Stimulated activated memory B cell treated with anti-CD40 and anti-IgM and Interleukin-4, amounts not matched to agents 10 μg/mL and 1 μg/mL and 100 μg/mL, for 72 hours (primary cell): ENCODE results near the gene MICOS13.
A peak's percentile ranks its signal among the peaks of the same experiment; 100 is the strongest.

ENCODE experiments used
- ATAC-seq: fragments of 150-1000 bp; cut with Tn5 transposase; 2 replicates; pipeline ENCODE4 v1.10.0; 2021
- H3K27ac Mint-ChIP-seq: one replicate; pipeline ENCODE4 v1.8.0; 2022; ENCODE audit warnings: mild to moderate bottlenecking, mixed read lengths
- H3K27me3 Mint-ChIP-seq: one replicate; pipeline ENCODE4 v1.8.0; 2022; ENCODE audit warnings: mixed read lengths
- H3K36me3 Mint-ChIP-seq: one replicate; pipeline ENCODE4 v1.8.0; 2022; ENCODE audit warnings: mixed read lengths
- H3K4me1 Mint-ChIP-seq: one replicate; pipeline ENCODE4 v1.8.0; 2022; ENCODE audit warnings: mixed read lengths
- H3K4me3 Mint-ChIP-seq: one replicate; pipeline ENCODE4 v1.8.0; 2022; ENCODE audit warnings: mild to moderate bottlenecking, moderate library complexity, mixed read lengths
- H3K9me3 Mint-ChIP-seq: one replicate; pipeline ENCODE4 v1.8.0; 2022; ENCODE audit warnings: mixed read lengths

Gene MICOS13

DNA sequence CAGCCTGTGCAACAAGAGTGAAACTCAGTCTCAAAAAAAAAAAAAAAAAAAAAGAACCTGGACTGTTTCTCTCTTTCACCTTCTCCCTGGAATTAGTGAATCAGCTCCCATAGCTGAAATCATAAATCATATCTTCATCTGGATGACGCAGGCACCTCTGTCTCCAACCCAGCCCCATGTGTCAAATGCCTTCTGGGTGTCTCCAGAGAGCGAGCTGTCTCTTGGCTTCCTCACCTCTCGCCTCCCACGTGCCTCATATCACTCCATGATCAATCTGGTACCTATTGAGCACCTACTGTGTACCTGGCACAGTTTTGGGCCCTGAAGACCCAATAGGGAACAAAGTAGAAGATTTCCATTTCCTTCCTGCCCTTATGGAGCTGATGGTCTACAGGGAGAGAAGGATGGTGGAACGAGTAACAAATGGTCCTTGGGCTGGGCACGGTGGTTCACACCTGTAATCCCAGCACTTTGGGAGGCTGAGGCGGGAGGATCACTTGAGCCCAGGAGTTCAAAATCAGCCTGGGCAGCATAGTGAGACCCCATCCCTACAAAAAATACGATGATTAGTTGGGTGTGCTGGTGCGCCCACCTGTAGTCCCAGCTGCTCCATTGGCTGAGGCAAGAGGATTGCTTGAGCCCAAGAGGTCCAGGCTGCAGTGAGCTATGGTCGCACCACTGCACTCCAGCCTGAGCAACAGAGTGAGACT lies 3.0 kb upstream of the MICOS13 start:
- ATAC-seq: no peak
- peaks cover 5% of the 10 kb centered on the region for H3K9me3 Mint-ChIP-seq
- H3K4me3 Mint-ChIP-seq: no peak overlapping the region
- H3K27ac Mint-ChIP-seq: no peak overlapping the region
- no peaks in the 10 kb centered on the region for H3K27me3 Mint-ChIP-seq
- H3K4me1 Mint-ChIP-seq: peaks cover 31% of the 10 kb centered on the region
- no peaks in the 10 kb centered on the region for H3K36me3 Mint-ChIP-seq

GRCh38 chr19:5682107-5682482 lies 1.8 kb upstream of the MICOS13 start:
- H3K27me3 Mint-ChIP-seq: no peaks in the 10 kb centered on the region
- ATAC-seq: no peak
- H3K4me3 Mint-ChIP-seq: peak overlapping the region; percentile 77
- H3K4me1 Mint-ChIP-seq: peaks cover 31% of the 10 kb centered on the region
- H3K9me3 Mint-ChIP-seq: peaks cover 5% of the 10 kb centered on the region
- H3K36me3 Mint-ChIP-seq: no peaks in the 10 kb centered on the region
- H3K27ac Mint-ChIP-seq: peak overlapping the region; percentile 16

DNA sequence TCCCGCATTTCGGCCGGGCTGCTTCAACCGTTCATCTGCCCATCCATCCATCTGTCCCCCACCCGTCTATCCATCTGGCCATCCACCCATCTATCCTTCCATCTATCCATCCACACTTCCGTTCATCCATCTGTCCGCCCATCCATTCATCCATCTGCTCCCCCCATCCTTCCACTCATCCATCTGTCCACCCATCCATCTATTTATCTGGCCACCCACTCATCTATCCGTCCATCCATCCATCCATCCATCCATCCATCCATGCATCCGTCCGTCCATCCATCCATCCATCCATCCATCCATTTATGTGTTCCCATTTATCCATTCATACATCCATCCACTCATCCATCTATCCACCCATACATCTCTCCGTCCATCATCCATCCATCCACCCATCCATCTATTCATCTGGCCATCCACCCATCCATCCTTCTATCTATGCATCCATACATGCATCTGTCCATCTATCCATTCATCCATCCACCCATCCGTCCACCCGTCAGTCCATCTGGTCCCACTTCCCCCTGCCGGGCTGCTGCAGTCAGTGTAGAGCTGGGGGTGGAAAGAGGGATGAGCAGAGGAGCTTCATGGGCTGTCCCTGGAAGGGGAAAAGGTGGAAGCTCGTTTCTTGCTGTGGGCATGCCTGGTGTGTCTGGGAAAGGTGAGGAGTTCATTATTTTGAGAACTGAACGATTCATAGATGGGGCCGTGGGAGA lies 1.2 kb upstream of the MICOS13 start:
- H3K27me3 Mint-ChIP-seq: no peaks in the 10 kb centered on the region
- H3K36me3 Mint-ChIP-seq: no peaks in the 10 kb centered on the region
- H3K27ac Mint-ChIP-seq: peak overlapping the region; percentile 16
- no peak for ATAC-seq
- H3K9me3 Mint-ChIP-seq: peaks cover 5% of the 10 kb centered on the region
- peak overlapping the region; percentile 77 for H3K4me3 Mint-ChIP-seq
- peaks cover 30% of the 10 kb centered on the region for H3K4me1 Mint-ChIP-seq

DNA sequence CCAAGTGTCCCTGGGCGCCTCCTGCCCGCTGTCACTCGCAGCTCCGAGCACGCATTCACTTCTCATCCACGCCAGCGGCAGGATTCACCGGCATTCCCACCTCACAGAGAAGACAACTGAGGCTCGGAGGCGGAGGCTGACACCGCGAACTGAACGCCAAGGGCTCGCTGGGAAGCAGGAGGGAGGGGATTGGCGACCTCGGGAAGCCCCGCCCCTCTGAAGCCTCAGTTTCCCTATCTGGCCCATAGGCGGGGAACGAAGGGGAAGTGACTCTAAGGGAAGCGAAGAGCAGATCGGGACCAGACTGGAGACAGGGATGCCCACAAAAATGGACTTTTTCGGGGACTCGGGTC lies 256 bp downstream of the MICOS13 start:
- Mint-ChIP-seq H3K4me1 (peaks cover 22% of the 10 kb centered on the region), H3K27ac (peak overlapping the region; percentile 88), H3K27me3 (no peaks in the 10 kb centered on the region), H3K4me3 (peak overlapping the region; percentile 74), H3K9me3 (peaks cover 5% of the 10 kb centered on the region), H3K36me3 (no peaks in the 10 kb centered on the region)
- no peak for ATAC-seq

- Mint-ChIP-seq H3K4me1 (peaks cover 22% of the 10 kb centered on the region), H3K27me3 (no peaks in the 10 kb centered on the region), H3K9me3 (peaks cover 5% of the 10 kb centered on the region), H3K4me3 (peak overlapping the region; percentile 74), H3K36me3 (no peaks in the 10 kb centered on the region), H3K27ac (peak overlapping the region; percentile 88)
- no peak for ATAC-seq
These were observed 830 bp downstream of the MICOS13 start for GRCh38 chr19:5679289-5680083.

GRCh38 chr19:5678071-5678718 lies 2.1 kb downstream of the MICOS13 start:
- H3K27me3 Mint-ChIP-seq: no peaks in the 10 kb centered on the region
- no peak for ATAC-seq
- H3K36me3 Mint-ChIP-seq: peaks cover 11% of the 10 kb centered on the region
- H3K4me3 Mint-ChIP-seq: no peak overlapping the region
- peaks cover 22% of the 10 kb centered on the region for H3K4me1 Mint-ChIP-seq
- H3K27ac Mint-ChIP-seq: no peak overlapping the region
- peaks cover 10% of the 10 kb centered on the region for H3K9me3 Mint-ChIP-seq

- Mint-ChIP-seq H3K36me3 (peaks cover 17% of the 10 kb centered on the region), H3K4me3 (no peak overlapping the region), H3K9me3 (peaks cover 10% of the 10 kb centered on the region), H3K27me3 (no peaks in the 10 kb centered on the region), H3K27ac (no peak overlapping the region), H3K4me1 (peaks cover 22% of the 10 kb centered on the region)
- ATAC-seq: no peak
These were observed 2.7 kb downstream of the MICOS13 start for GRCh38 chr19:5677580-5677979.

- Mint-ChIP-seq H3K27ac (no peak overlapping the region), H3K4me3 (no peak overlapping the region)
These were observed 3.2 kb downstream of the MICOS13 start for GRCh38 chr19:5677136-5677535.

DNA sequence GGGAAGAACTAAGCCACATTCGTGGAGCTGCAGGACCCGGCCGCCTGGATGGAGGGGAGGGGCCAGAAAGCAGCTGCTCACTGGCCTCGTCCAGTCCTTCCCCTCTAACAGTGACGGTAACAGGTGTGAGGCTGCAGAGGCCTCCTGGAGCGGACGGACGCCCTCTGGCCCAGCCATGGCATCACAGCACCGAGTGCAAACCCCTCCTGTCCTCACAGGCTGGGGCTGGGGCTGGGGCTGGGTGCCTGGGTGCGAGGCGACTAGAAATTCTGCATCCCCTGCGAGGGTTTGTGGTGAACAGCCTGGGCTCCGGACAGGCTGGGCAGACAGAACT lies 3.6 kb downstream of the MICOS13 start:
- peaks cover 18% of the 10 kb centered on the region for H3K36me3 Mint-ChIP-seq
- peaks cover 14% of the 10 kb centered on the region for H3K4me1 Mint-ChIP-seq
- no peak overlapping the region for H3K27ac Mint-ChIP-seq
- peaks cover 10% of the 10 kb centered on the region for H3K9me3 Mint-ChIP-seq
- no peaks in the 10 kb centered on the region for H3K27me3 Mint-ChIP-seq
- no peak overlapping the region for H3K4me3 Mint-ChIP-seq
- no peak for ATAC-seq

More at GRCh38 chr19:5677136-5677535, 3.2 kb downstream of the MICOS13 start:
- Mint-ChIP-seq H3K36me3 (peaks cover 18% of the 10 kb centered on the region), H3K4me1 (peaks cover 18% of the 10 kb centered on the region), H3K9me3 (peaks cover 10% of the 10 kb centered on the region), H3K27me3 (no peaks in the 10 kb centered on the region)
- ATAC-seq: no peak

DNA sequence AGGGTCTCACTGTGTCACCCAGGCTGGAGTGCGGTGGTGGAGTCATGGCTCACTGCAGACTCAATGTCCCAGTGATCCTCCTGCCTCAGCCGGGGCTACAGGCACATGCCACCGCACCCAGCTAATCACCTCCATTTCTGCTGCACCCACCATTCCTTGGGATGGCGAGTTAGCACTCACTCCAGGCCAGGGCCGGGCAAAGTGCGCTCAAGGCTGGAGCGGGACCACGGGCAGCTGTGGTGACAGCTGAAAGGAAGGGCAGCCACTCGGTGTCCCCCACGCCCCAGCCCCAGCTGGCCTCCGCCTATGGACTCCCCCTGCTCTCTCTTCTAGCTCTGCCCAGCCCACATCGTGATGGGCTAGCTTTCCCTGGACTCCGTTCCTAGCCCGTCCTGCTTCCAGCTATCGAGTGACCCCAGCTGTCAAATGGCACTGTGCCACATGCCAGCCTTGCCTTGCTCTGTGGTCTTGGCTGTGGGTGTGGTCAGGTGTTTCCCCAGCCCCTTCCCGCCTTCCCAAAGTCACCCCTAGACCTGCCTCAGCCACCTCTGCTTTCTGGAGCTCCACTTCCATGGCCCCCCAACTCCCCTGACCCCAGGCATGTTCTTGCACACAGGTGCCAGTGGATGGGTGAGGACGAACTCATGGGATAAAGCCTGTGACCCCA lies 4.1 kb downstream of the MICOS13 start:
- H3K4me3 Mint-ChIP-seq: no peak overlapping the region
- no peak overlapping the region for H3K27ac Mint-ChIP-seq
- H3K4me1 Mint-ChIP-seq: peaks cover 9% of the 10 kb centered on the region
- no peaks in the 10 kb centered on the region for H3K27me3 Mint-ChIP-seq
- ATAC-seq: no peak
- peaks cover 6% of the 10 kb centered on the region for H3K9me3 Mint-ChIP-seq
- peaks cover 18% of the 10 kb centered on the region for H3K36me3 Mint-ChIP-seq

- ATAC-seq: no peak
- H3K27me3 Mint-ChIP-seq: no peaks in the 10 kb centered on the region
- peaks cover 8% of the 10 kb centered on the region for H3K4me1 Mint-ChIP-seq
- H3K36me3 Mint-ChIP-seq: peaks cover 22% of the 10 kb centered on the region
- peaks cover 6% of the 10 kb centered on the region for H3K9me3 Mint-ChIP-seq
- no peak overlapping the region for H3K4me3 Mint-ChIP-seq
- H3K27ac Mint-ChIP-seq: no peak overlapping the region
These were observed 5.6 kb downstream of the MICOS13 start for GRCh38 chr19:5674714-5675113.

DNA sequence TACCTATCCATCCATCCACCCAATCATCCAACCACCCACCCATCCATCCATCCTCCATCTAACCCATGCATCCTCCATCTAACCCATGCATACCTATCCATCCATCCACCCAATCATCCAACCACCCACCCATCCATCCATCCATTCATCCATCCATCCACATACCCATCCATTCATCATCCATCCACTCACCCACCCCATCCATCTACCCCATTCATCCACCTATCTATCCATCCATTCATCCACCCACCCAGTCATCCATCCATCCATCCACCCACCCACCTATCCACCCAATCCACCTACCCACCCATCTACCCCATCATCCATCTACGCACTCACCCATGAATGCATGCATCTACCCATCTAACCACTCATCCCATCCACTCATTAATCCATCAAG lies 6.6 kb downstream of the MICOS13 start:
- Mint-ChIP-seq H3K4me3 (no peak overlapping the region), H3K36me3 (peaks cover 31% of the 10 kb centered on the region), H3K4me1 (no peaks in the 10 kb centered on the region), H3K9me3 (peaks cover 6% of the 10 kb centered on the region), H3K27ac (no peak overlapping the region), H3K27me3 (no peaks in the 10 kb centered on the region)
- no peak for ATAC-seq

DNA sequence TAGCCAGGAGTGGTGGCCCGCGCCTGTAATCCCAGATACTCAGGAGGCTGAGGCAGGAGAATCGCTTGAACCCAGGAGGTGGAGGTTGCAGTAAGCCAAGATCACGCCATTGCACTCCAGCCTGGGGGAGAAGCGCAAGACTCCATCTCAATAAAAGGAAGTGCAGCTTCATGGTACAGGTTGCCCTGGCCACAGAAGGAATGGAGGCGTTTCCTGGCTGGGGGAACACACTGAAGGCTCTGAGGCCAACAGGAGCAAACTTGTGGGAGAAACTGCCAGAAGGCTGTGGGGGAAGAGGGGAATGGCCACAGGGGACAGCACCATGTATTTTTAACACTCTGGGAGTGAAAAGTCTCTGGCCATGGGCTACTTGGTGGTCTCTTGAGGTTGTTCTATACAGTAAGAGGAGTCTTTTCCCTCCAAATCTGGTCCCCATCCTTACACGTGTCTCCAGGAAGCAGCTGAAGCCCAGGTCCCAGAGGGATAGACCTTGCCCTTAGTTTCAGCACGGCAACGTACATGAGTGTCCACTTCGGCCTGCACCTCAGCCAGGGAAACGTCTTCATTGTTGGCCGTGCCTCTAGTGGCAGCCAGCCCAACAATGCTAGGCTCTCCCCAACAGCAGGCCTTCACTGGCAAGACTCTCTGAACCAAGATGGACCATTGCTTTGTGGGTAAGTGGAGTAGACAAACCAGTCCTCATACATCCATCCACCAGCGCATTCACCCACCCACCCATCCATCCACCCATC lies 7.4 kb downstream of the MICOS13 start:
- Mint-ChIP-seq H3K36me3 (peaks cover 37% of the 10 kb centered on the region), H3K9me3 (peaks cover 6% of the 10 kb centered on the region), H3K4me3 (no peak overlapping the region), H3K4me1 (no peaks in the 10 kb centered on the region), H3K27me3 (no peaks in the 10 kb centered on the region), H3K27ac (peak overlapping the region; percentile 21)
- no peak for ATAC-seq

DNA sequence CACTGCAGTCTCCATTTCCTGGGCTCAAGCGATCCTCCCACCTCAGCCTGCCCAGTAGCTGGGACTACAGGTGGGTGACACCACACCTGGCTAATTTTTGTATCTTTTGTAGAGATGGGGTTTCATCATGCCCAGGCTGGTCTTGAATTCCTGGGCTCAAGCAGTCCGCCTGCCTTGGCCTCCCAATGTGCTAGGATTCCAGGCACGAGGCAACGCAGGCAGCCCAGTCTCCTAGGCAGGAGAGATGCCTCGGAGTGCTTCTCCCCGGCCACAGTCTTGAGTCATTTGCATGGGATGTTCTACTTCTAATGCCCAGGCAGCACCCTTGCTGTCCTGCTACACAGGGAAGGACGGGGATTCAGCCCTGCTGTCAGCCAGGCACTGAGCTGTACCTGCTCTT lies 8.7 kb downstream of the MICOS13 start:
- Mint-ChIP-seq H3K4me3 (no peak overlapping the region), H3K4me1 (peaks cover 7% of the 10 kb centered on the region), H3K27me3 (no peaks in the 10 kb centered on the region), H3K36me3 (peaks cover 50% of the 10 kb centered on the region), H3K9me3 (peaks cover 6% of the 10 kb centered on the region), H3K27ac (no peak overlapping the region)
- ATAC-seq: no peak
